ENCODE results near the gene SWT1.

The SWT1 gene

GRCh38 chr1:185156854-185157598 lies at the start of gene SWT1, which contains the start of gene TRMT1L:
Gene SWT1 (plus strand): TSS chr1:185157167. CDS start chr1:185160842, 3,675 bp downstream.
Gene TRMT1L (minus strand): TSS chr1:185156953. CDS start chr1:185156712, 241 bp downstream.
- DNase-seq = peak; percentile 99

- DNase-seq = no peak
Observed at GRCh38 chr1:185108321-185108720, 48.6 kb upstream of the SWT1 start.

GRCh38 chr1:185110145-185110544 lies 46.8 kb upstream of the SWT1 start:
- DNase-seq = no peak

- no peak for DNase-seq
Observed at GRCh38 chr1:185111873-185112272, 45.1 kb upstream of the SWT1 start.

GRCh38 chr1:185112356-185112755 lies 44.6 kb upstream of the SWT1 start:
- no peak for DNase-seq

GRCh38 chr1:185129708-185130107 lies 27.3 kb upstream of the SWT1 start:
- no peak for DNase-seq

GRCh38 chr1:185132534-185132933 lies 24.4 kb upstream of the SWT1 start:
- no peak for DNase-seq

- DNase-seq = no peak
Observed at GRCh38 chr1:185137896-185138545, 18.9 kb upstream of the SWT1 start.

GRCh38 chr1:185139246-185139645 lies 17.7 kb upstream of the SWT1 start:
- no peak for DNase-seq

GRCh38 chr1:185144233-185144632 lies 12.7 kb upstream of the SWT1 start:
- DNase-seq = no peak

- DNase-seq = no peak
Observed at GRCh38 chr1:185151215-185151614, 5.8 kb upstream of the SWT1 start.

GRCh38 chr1:185152187-185152767 lies 4.7 kb upstream of the SWT1 start:
- DNase-seq = no peak

- peak; percentile 9 for DNase-seq
Observed at GRCh38 chr1:185154912-185155513, 2.0 kb upstream of the SWT1 start.

- DNase-seq = peak; percentile 28
Observed at GRCh38 chr1:185155600-185156287, 1.2 kb upstream of the SWT1 start.

- DNase-seq = no peak
Observed at GRCh38 chr1:185156288-185156853, 596 bp upstream of the SWT1 start.

GRCh38 chr1:185157599-185158412 lies 839 bp downstream of the SWT1 start:
- peak; percentile 32 for DNase-seq

- peak; percentile 68 for DNase-seq
Observed at GRCh38 chr1:185158800-185159199, 1.8 kb downstream of the SWT1 start.

- DNase-seq = no peak
Observed at GRCh38 chr1:185159966-185160365, 3.0 kb downstream of the SWT1 start.

- DNase-seq = no peak
Observed at GRCh38 chr1:185162491-185162890, 5.5 kb downstream of the SWT1 start.

- no peak for DNase-seq
Observed at GRCh38 chr1:185166106-185166505, 9.1 kb downstream of the SWT1 start.

GRCh38 chr1:185170291-185170848 lies 13.4 kb downstream of the SWT1 start:
- peak; percentile 51 for DNase-seq

Measured in NCI-H510A treated with DMSO at 0.1 percent for 48 hours (cell line).